Activated CD4-positive, alpha-beta T cell treated with anti-CD3 and anti-CD28 coated beads, Interleukin-2, Interleukin-6, amounts not matched to agents 100 ng/mL and 50 ng/mL, durations not matched to agents 16 hours and 8 hours (primary cell): ENCODE measurements around the gene NACC1.
"Not testable (repeated sequence)": the region's sequence is repeated elsewhere in the genome, so short reads cannot be mapped to it uniquely, and the experiment has no call there.

Experiments
- DNase-seq: peaks from one replicate; pipeline ENCODE4 v3.0.0-alpha.2; 2020

Gene NACC1

GRCh38 chr19:13166151-13166550 is 48.1 kb downstream of the NACC1 start:
- DNase-seq: not testable (repeated sequence)

- no peak for DNase-seq
Measured at GRCh38 chr19:13169769-13170168, 51.7 kb downstream of the NACC1 start.

- DNase-seq: no peak
Measured at GRCh38 chr19:13171146-13171545, 53.1 kb downstream of the NACC1 start.

- peak; percentile 47 for DNase-seq
Measured at GRCh38 chr19:13172346-13173138, 54.5 kb downstream of the NACC1 start.

GRCh38 chr19:13173139-13173737 is 55.2 kb downstream of the NACC1 start:
- DNase-seq: no peak

GRCh38 chr19:13176345-13176744 is 58.3 kb downstream of the NACC1 start:
- DNase-seq: no peak

- DNase-seq: not testable (repeated sequence)
Measured at GRCh38 chr19:13177584-13177983, 59.5 kb downstream of the NACC1 start.

GRCh38 chr19:13178291-13178690 is 60.2 kb downstream of the NACC1 start:
- DNase-seq: not testable (repeated sequence)

- DNase-seq: peak; percentile 30
Measured at GRCh38 chr19:13181747-13182388, 63.8 kb downstream of the NACC1 start.

- DNase-seq: not testable (repeated sequence)
Measured at GRCh38 chr19:13184926-13185325, 66.9 kb downstream of the NACC1 start.

- DNase-seq: not testable (repeated sequence)
Measured at GRCh38 chr19:13185763-13186657, 67.9 kb downstream of the NACC1 start.

GRCh38 chr19:13186688-13187087 is 68.6 kb downstream of the NACC1 start:
- DNase-seq: not testable (repeated sequence)

GRCh38 chr19:13187419-13187818 is 69.4 kb downstream of the NACC1 start:
- no peak for DNase-seq

GRCh38 chr19:13189600-13189999 is 71.5 kb downstream of the NACC1 start:
- DNase-seq: no peak
